CD4-positive, alpha-beta memory T cell (primary cell): Measurements from ENCODE around the gene CDC42BPB. TPM values are rescaled to one million over a fixed set of nuclear protein-coding genes. Genes with fewer than 3 reads are reported as not detected.

Experiments used
- CTCF ChIA-PET: fragments of 350-600 bp; sonication (Branson Sonifier 250); formaldehyde crosslinking; loops from one replicate; lab custom pipeline; 2021; ENCODE audit warnings: inconsistent platforms; ENCODE audit not compliant: partially characterized antibody; lab: Charles Lee
- POLR2A ChIA-PET: fragments of 350-600 bp; sonication (Branson Sonifier 250); formaldehyde crosslinking; loops from one replicate; lab custom pipeline; 2021; ENCODE audit not compliant: partially characterized antibody; lab: Charles Lee
- DNase-seq, 5 donors: peaks; one replicate each; pipeline versions ENCODE4 v3.0.0 to v3.0.0-alpha.2; 2020 to 2022; ENCODE audit warnings: mixed read lengths in 1 of 5
- H3K27ac ChIP-seq: one replicate; pipeline ENCODE4 v1.7.0; 2013; ENCODE audit warnings: low read depth, low read length
- H3K27me3 ChIP-seq: 2 replicates; pipeline ENCODE4 v1.7.0; 2013; ENCODE audit warnings: mild to moderate bottlenecking, low read length, moderate library complexity; ENCODE audit not compliant: insufficient read depth
- H3K36me3 ChIP-seq: 2 replicates; pipeline ENCODE4 v1.7.0; 2013; ENCODE audit warnings: mild to moderate bottlenecking, low read length, moderate library complexity; ENCODE audit not compliant: insufficient read depth
- H3K4me1 ChIP-seq: 2 replicates; pipeline ENCODE4 v1.7.0; 2013; ENCODE audit warnings: mild to moderate bottlenecking, low read length, moderate library complexity; ENCODE audit not compliant: insufficient read depth
- H3K4me3 ChIP-seq, 2 donors: one replicate each; pipeline ENCODE4 v1.7.0; 2013; ENCODE audit warnings: low read length in 2 of 2, mild to moderate bottlenecking in 1 of 2
- H3K9me3 ChIP-seq, 2 donors: one replicate each; pipeline ENCODE4 v1.7.0; 2013; ENCODE audit warnings: low read length in 2 of 2, control low read depth in 1 of 2; ENCODE audit not compliant: control insufficient read depth in 1 of 2
- H3K27ac Mint-ChIP-seq, 7 donors: one replicate each; pipeline ENCODE4 v1.8.0; 2020 to 2021; ENCODE audit warnings: mixed read lengths in 7 of 7, mild to moderate bottlenecking in 6 of 7, inconsistent platforms in 3 of 7, moderate library complexity in 3 of 7
- H3K27me3 Mint-ChIP-seq, 2 donors: one replicate each; pipeline ENCODE4 v1.8.0; 2020 to 2021; ENCODE audit warnings: mixed read lengths in 2 of 2
- H3K36me3 Mint-ChIP-seq, 2 donors: one replicate each; pipeline ENCODE4 v1.8.0; 2020 to 2021; ENCODE audit warnings: mixed read lengths in 2 of 2, inconsistent platforms in 1 of 2, mild to moderate bottlenecking in 1 of 2
- H3K4me1 Mint-ChIP-seq, 4 donors: one replicate each; pipeline ENCODE4 v1.8.0; 2020 to 2021; ENCODE audit warnings: mixed read lengths in 4 of 4, mild to moderate bottlenecking in 1 of 4
- H3K4me3 Mint-ChIP-seq, 8 donors: one replicate each; pipeline ENCODE4 v1.8.0; 2020 to 2021; ENCODE audit warnings: mixed read lengths in 8 of 8, mild to moderate bottlenecking in 7 of 8, moderate library complexity in 6 of 8, inconsistent platforms in 3 of 8
- H3K9me3 Mint-ChIP-seq, 8 donors: one replicate each; pipeline ENCODE4 v1.8.0; 2020 to 2021; ENCODE audit warnings: mixed read lengths in 8 of 8, mild to moderate bottlenecking in 5 of 8, inconsistent platforms in 3 of 8, moderate library complexity in 1 of 8
- intact Hi-C: fragments of 100-400 bp; cut with micrococcal nuclease; formaldehyde crosslinking; loops from one replicate; pipeline ENCODE4 v1.15.1; 2023
- polyA plus RNA-seq, 2 donors: library from polyadenylated mRNA; unstranded; fragments of 300-500 nt; fragmentation: Illumina TruSeq; gene quantifications; one replicate each; pipeline ENCODE4 v1.2.3, GENCODE V29; 2021
- total RNA-seq, 2 experiments: library from RNA; stranded (reverse); gene quantifications; one replicate each; pipeline ENCODE4 v1.2.3, GENCODE V29; 2021

Gene CDC42BPB
- total and polyA plus RNA-seq, 4 experiments from 2014 or later = 0.02 to 8.4 (median 4.1) TPM

DNA sequence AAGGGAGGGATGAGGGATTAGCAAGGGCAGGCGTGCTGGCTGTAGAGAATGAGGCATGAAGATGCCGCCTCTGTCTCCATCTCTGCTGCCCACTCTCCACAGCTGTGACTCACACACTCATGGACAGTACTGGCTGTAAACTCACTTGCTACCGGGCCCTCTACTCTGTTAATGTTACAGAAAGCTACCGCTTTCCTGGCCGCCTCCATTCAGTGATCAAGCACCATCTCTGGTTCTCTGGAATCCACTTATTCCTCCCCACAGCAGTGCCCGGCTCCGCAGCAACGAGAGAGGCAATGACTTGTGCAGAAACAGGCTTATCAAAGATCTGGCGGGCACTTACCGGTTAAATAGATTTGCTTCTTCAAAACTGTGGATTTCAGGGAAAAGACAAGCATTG, 100.1 kb downstream of the CDC42BPB start:
- Histone ChIP-seq H3K27me3 (no peaks in the 10 kb centered on the region), H3K4me1 (no peaks in the 10 kb centered on the region), H3K9me3 (no peaks in the 10 kb centered on the region), H3K27ac (no peak overlapping the region), H3K4me3 (no peak overlapping the region), H3K36me3 (no peaks in the 10 kb centered on the region)
- POLR2A ChIA-PET = no interaction called here
- no peak overlapping the region for H3K27ac Mint-ChIP-seq
- H3K9me3 Mint-ChIP-seq = no peaks in the 10 kb centered on the region
- DNase-seq = no peak
- H3K4me1 Mint-ChIP-seq = no peaks in the 10 kb centered on the region
- no peaks in the 10 kb centered on the region for H3K27me3 Mint-ChIP-seq
- CTCF ChIA-PET = no interaction called here
- no peak overlapping the region for H3K4me3 Mint-ChIP-seq
- peaks cover 4 to 10% of the 10 kb centered on the region in 2 donors for H3K36me3 Mint-ChIP-seq
- intact Hi-C loops = no loop called here

- POLR2A ChIA-PET = no interaction called here
- Mint-ChIP-seq H3K4me1 (no peaks in the 10 kb centered on the region), H3K27me3 (no peaks in the 10 kb centered on the region), H3K27ac (no peak overlapping the region), H3K9me3 (no peaks in the 10 kb centered on the region), H3K36me3 (peaks cover 4 to 10% of the 10 kb centered on the region in 2 donors), H3K4me3 (no peak overlapping the region)
- CTCF ChIA-PET = no interaction called here
- Histone ChIP-seq H3K36me3 (no peaks in the 10 kb centered on the region), H3K4me1 (no peaks in the 10 kb centered on the region), H3K9me3 (no peaks in the 10 kb centered on the region), H3K27me3 (no peaks in the 10 kb centered on the region), H3K27ac (no peak overlapping the region), H3K4me3 (no peak overlapping the region)
- DNase-seq = no peak
- intact Hi-C loops = no loop called here
Observed at GRCh38 chr14:102955636-102956408, 101.5 kb downstream of the CDC42BPB start.

GRCh38 chr14:102954081-102954789, 103.1 kb downstream of the CDC42BPB start:
- Histone ChIP-seq H3K36me3 (no peaks in the 10 kb centered on the region), H3K9me3 (no peaks in the 10 kb centered on the region), H3K27me3 (no peaks in the 10 kb centered on the region), H3K4me3 (no peak overlapping the region), H3K27ac (no peak overlapping the region), H3K4me1 (peaks cover 8% of the 10 kb centered on the region)
- ChIA-PET POLR2A (no interaction called here), CTCF (no interaction called here)
- peaks cover 4 to 8% (median 5%) of the 10 kb centered on the region in 4 donors for H3K4me1 Mint-ChIP-seq
- no peaks in the 10 kb centered on the region for H3K27me3 Mint-ChIP-seq
- DNase-seq = no peak
- no peaks in the 10 kb centered on the region for H3K9me3 Mint-ChIP-seq
- intact Hi-C loops = no loop called here
- H3K36me3 Mint-ChIP-seq = peaks cover 4 to 11% of the 10 kb centered on the region in 2 donors
- H3K27ac Mint-ChIP-seq = no peak overlapping the region
- H3K4me3 Mint-ChIP-seq = no peak overlapping the region

GRCh38 chr14:102953100-102953499, 104.2 kb downstream of the CDC42BPB start:
- H3K4me1 ChIP-seq = peaks cover 15% of the 10 kb centered on the region
- POLR2A ChIA-PET = no interaction called here
- Mint-ChIP-seq H3K27me3 (no peaks in the 10 kb centered on the region), H3K4me1 (peaks cover 9 to 15% (median 11%) of the 10 kb centered on the region in 4 donors), H3K9me3 (no peaks in the 10 kb centered on the region), H3K27ac (peak overlapping the region in 1 of 7 donors; percentile 5), H3K36me3 (peaks cover 4 to 9% of the 10 kb centered on the region in 2 donors), H3K4me3 (no peak overlapping the region)
- CTCF ChIA-PET = no interaction called here
- H3K4me3 ChIP-seq = no peak overlapping the region
- no peak overlapping the region for H3K27ac ChIP-seq
- no peak for DNase-seq
- no peaks in the 10 kb centered on the region for H3K9me3 ChIP-seq
- H3K36me3 ChIP-seq = no peaks in the 10 kb centered on the region
- no peaks in the 10 kb centered on the region for H3K27me3 ChIP-seq
- intact Hi-C loops = no loop called here

DNA sequence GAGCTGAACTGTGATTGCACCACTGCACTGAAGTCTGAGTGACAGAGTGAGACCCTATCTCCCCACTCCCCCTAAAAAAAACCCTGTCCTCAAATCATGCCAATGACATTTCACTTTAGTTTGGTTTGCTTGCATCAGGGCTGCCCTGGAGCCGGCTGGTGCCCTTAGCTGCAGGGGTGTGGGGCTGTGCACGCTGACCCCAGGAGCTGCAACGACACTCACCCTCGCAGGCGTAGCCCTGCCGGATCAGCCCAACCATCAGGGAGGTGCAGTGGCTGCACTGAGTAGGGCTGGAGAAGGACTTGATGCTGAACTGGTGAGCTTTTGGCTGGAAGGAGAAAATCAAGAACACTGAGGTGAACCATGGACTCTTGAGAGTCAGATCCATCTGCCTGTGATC, 105.1 kb downstream of the CDC42BPB start:
- Histone ChIP-seq H3K27me3 (no peaks in the 10 kb centered on the region), H3K27ac (no peak overlapping the region), H3K4me3 (no peak overlapping the region), H3K4me1 (peaks cover 15% of the 10 kb centered on the region), H3K36me3 (no peaks in the 10 kb centered on the region), H3K9me3 (no peaks in the 10 kb centered on the region)
- no peak overlapping the region for H3K27ac Mint-ChIP-seq
- DNase-seq = no peak
- no peak overlapping the region for H3K4me3 Mint-ChIP-seq
- intact Hi-C loops = no loop called here
- H3K27me3 Mint-ChIP-seq = no peaks in the 10 kb centered on the region
- ChIA-PET CTCF (no interaction called here), POLR2A (no interaction called here)
- H3K9me3 Mint-ChIP-seq = no peaks in the 10 kb centered on the region
- peaks cover 9 to 19% (median 15%) of the 10 kb centered on the region in 4 donors for H3K4me1 Mint-ChIP-seq
- H3K36me3 Mint-ChIP-seq = peaks cover 4 to 9% of the 10 kb centered on the region in 2 donors

DNA sequence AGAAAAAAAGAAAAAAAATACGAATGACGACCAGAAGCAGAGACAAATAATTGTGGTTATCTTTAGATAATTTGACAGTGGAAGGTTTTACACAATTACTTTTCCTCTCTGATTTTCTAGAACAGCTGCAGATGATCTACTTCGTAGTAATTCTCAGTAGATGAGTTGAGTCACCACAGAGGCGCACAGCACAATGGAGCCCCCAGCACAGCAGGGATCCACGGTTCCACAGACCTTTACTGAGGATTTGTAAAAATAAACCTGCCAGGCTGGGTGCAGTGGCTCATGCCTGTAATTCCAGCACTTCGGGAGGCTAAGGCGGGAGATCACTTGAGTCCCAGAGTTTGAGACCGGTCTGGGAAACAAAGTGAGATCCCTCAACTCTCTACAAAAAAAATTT, 105.5 kb downstream of the CDC42BPB start:
- ChIA-PET POLR2A (no interaction called here), CTCF (no interaction called here)
- Mint-ChIP-seq H3K9me3 (no peaks in the 10 kb centered on the region), H3K27ac (no peak overlapping the region), H3K27me3 (no peaks in the 10 kb centered on the region), H3K4me1 (peaks cover 11 to 23% (median 19%) of the 10 kb centered on the region in 4 donors), H3K36me3 (peaks cover 4 to 9% of the 10 kb centered on the region in 2 donors), H3K4me3 (no peak overlapping the region)
- no peaks in the 10 kb centered on the region for H3K9me3 ChIP-seq
- no peak overlapping the region for H3K27ac ChIP-seq
- no peak for DNase-seq
- H3K4me3 ChIP-seq = no peak overlapping the region
- no peaks in the 10 kb centered on the region for H3K36me3 ChIP-seq
- H3K27me3 ChIP-seq = no peaks in the 10 kb centered on the region
- H3K4me1 ChIP-seq = peaks cover 15% of the 10 kb centered on the region
- intact Hi-C loops = no loop called here

DNA sequence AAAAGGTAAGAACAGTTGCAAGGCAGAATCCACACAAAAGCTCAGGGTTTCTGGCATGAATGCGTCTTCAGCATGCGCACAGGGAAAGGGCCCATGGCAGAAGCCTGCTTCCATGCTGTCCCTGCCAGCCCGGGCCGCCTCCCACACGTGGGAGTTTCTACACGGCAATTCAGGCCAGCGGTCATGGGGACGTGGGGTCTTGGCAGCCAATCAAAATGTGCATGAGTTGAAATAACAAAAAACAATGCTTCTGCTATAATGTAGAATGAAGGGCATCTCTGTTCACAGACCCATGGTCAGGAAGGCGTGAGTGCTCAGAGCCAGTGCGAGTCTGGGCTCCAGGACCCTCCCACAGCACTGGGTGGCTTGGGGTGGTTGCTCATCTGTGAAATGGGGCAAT, 106.3 kb downstream of the CDC42BPB start:
- POLR2A ChIA-PET = no interaction called here
- no peaks in the 10 kb centered on the region for H3K36me3 ChIP-seq

More for the DNA sequence above, 106.3 kb downstream of the CDC42BPB start:
- CTCF ChIA-PET = no interaction called here
- intact Hi-C loops = no loop called here
- Histone ChIP-seq H3K27me3 (no peaks in the 10 kb centered on the region), H3K9me3 (no peaks in the 10 kb centered on the region), H3K4me3 (no peak overlapping the region), H3K27ac (no peak overlapping the region), H3K4me1 (peaks cover 15% of the 10 kb centered on the region)
- Mint-ChIP-seq H3K36me3 (peaks cover 4 to 9% of the 10 kb centered on the region in 2 donors), H3K9me3 (no peaks in the 10 kb centered on the region), H3K4me1 (peaks cover 15 to 30% (median 23%) of the 10 kb centered on the region in 4 donors), H3K4me3 (no peak overlapping the region), H3K27me3 (no peaks in the 10 kb centered on the region), H3K27ac (no peak overlapping the region)
- DNase-seq = no peak
